DND-41 (cell line): Measurements from ENCODE around the gene LRIT3.
A peak's percentile ranks its signal among the peaks of the same experiment; 100 is the strongest.

ENCODE experiments used
- ATAC-seq: fragments of 200-7000 bp; cut with Tn5 transposase; 3 replicates; pipeline ENCODE4 v1.9.1; 2021; ENCODE audit warnings: low read depth; ENCODE audit not compliant: insufficient read depth
- DNase-seq: peaks from one replicate; pipeline ENCODE4 v3.0.0-alpha.2; 2020
- H2AFZ ChIP-seq: 2 replicates; pipeline ENCODE4 v1.6.0; 2012; ENCODE audit warnings: low read depth, low read length
- H3K27ac ChIP-seq: 2 replicates; pipeline ENCODE4 v1.5.1; 2012; ENCODE audit warnings: low read length, inconsistent platforms
- H3K27me3 ChIP-seq: fragments of 200-600 bp; sonication (generic); 2 replicates; pipeline ENCODE4 v1.6.0; 2012; ENCODE audit warnings: low read length, mild to moderate bottlenecking, inconsistent platforms; ENCODE audit not compliant: insufficient read depth, poor library complexity
- H3K36me3 ChIP-seq: 2 replicates; pipeline ENCODE4 v1.5.1; 2012; ENCODE audit warnings: low read length, inconsistent platforms; ENCODE audit not compliant: insufficient read depth
- H3K4me1 ChIP-seq: 2 replicates; pipeline ENCODE4 v1.5.1; 2012; ENCODE audit warnings: mild to moderate bottlenecking, low read length; ENCODE audit not compliant: insufficient read depth
- H3K4me2 ChIP-seq: 2 replicates; pipeline ENCODE4 v1.6.0; 2012; ENCODE audit warnings: mild to moderate bottlenecking, moderate library complexity, low read length, inconsistent platforms; ENCODE audit not compliant: insufficient read depth
- H3K4me3 ChIP-seq, 2 experiments: fragments of 200-600 bp in 1 of 2; shearing (Covaris generic) in 1 of 2; 2 replicates each; pipeline ENCODE4 v1.5.1; 2012 to 2016; ENCODE audit warnings: inconsistent platforms in 2 of 2, low read length in 2 of 2, mild to moderate bottlenecking in 2 of 2, low read depth in 1 of 2, moderate library complexity in 1 of 2
- H3K79me2 ChIP-seq: 2 replicates; pipeline ENCODE4 v1.6.0; 2012; ENCODE audit warnings: low read length, inconsistent platforms; ENCODE audit not compliant: insufficient read depth
- H3K9ac ChIP-seq: 2 replicates; pipeline ENCODE4 v1.6.0; 2012; ENCODE audit warnings: low read depth, mild to moderate bottlenecking, inconsistent platforms, low read length, moderate library complexity
- H3K9me3 ChIP-seq: 2 replicates; pipeline ENCODE4 v1.5.1; 2012; ENCODE audit warnings: low read length, moderate library complexity, mild to moderate bottlenecking, inconsistent platforms; ENCODE audit not compliant: insufficient read depth, severe bottlenecking
- H4K20me1 ChIP-seq: 2 replicates; pipeline ENCODE4 v1.6.0; 2012; ENCODE audit warnings: low read length; ENCODE audit not compliant: insufficient read depth
- CTCF ChIP-seq: IDR thresholded peaks from 2 replicates; pipeline ENCODE4 v1.5.1; 2012; ENCODE audit warnings: borderline replicate concordance, low read length, moderate library complexity, mild to moderate bottlenecking; ENCODE audit not compliant: poor library complexity, severe bottlenecking; ENCODE audit errors: extremely low read depth
- EZH2 ChIP-seq: IDR thresholded peaks from 3 replicates; pipeline ENCODE4 v1.6.1; 2012; ENCODE audit warnings: borderline replicate concordance, low read depth, mild to moderate bottlenecking, moderate library complexity, low read length, inconsistent platforms; ENCODE audit not compliant: severe bottlenecking

The LRIT3 gene

GRCh38 chr4:109801895-109802319, 46.0 kb upstream of the LRIT3 start, which contains the start of gene CFI:
Gene CFI, minus strand, starts transcription at chr4:109801999. Its CDS starts 28 bp downstream, at chr4:109801971.
- Histone ChIP-seq H3K9me3 (no peaks in the 10 kb centered on the region), H4K20me1 (no peaks in the 10 kb centered on the region), H3K36me3 (no peaks in the 10 kb centered on the region), H3K4me2 (no peak within 1 kb of the TSS), H3K4me3 (no peak within 1 kb of the TSS), H3K27ac (no peak within 1 kb of the TSS), H3K27me3 (peaks cover 2% of the 10 kb centered on the region), H2AFZ (no peak within 1 kb of the TSS), H3K4me1 (no peaks in the 10 kb centered on the region), H3K79me2 (no peaks in the 10 kb centered on the region), H3K9ac (no peak within 1 kb of the TSS)
- DNase-seq (no peak), ATAC-seq (no peak)
- TF ChIP-seq EZH2 (no peak), CTCF (no peak)

- Histone ChIP-seq H2AFZ (no peak overlapping the region), H3K36me3 (no peaks in the 10 kb centered on the region), H3K4me2 (no peak overlapping the region), H3K27me3 (peaks cover 2% of the 10 kb centered on the region), H4K20me1 (no peaks in the 10 kb centered on the region), H3K9me3 (no peaks in the 10 kb centered on the region), H3K9ac (no peak overlapping the region), H3K4me3 (no peak overlapping the region), H3K4me1 (no peaks in the 10 kb centered on the region), H3K27ac (no peak overlapping the region), H3K79me2 (no peaks in the 10 kb centered on the region)
- DNase-seq (peak; percentile 24), ATAC-seq (peak; percentile 71; the same call in 1 of the 3 replicates)
- peak; percentile 68 for TF ChIP-seq CTCF
- no peak for TF ChIP-seq EZH2
Measured at GRCh38 chr4:109803924-109804571, 43.9 kb upstream of the LRIT3 start.

- no peaks in the 10 kb centered on the region for H3K79me2 ChIP-seq
- no peak overlapping the region for H3K4me2 ChIP-seq
- no peak overlapping the region for H3K27ac ChIP-seq
- no peaks in the 10 kb centered on the region for H3K9me3 ChIP-seq
- H3K4me1 ChIP-seq: peaks cover 8% of the 10 kb centered on the region
- DNase-seq (no peak), ATAC-seq (no peak)
- H2AFZ ChIP-seq: no peak overlapping the region
- no peaks in the 10 kb centered on the region for H4K20me1 ChIP-seq
- H3K27me3 ChIP-seq: no peaks in the 10 kb centered on the region
- no peaks in the 10 kb centered on the region for H3K36me3 ChIP-seq
- TF ChIP-seq CTCF (no peak), EZH2 (no peak)
- no peak overlapping the region for H3K9ac ChIP-seq
- no peak overlapping the region for H3K4me3 ChIP-seq
Measured at GRCh38 chr4:109809655-109810054, 38.3 kb upstream of the LRIT3 start.
